Naive thymus-derived CD4-positive, alpha-beta T cell (primary cell): ENCODE data around the gene GALNT2. TPM values are rescaled to one million over a fixed set of nuclear protein-coding genes. Genes with fewer than 3 reads are reported as not detected.

Source experiments
- ATAC-seq: fragments of 150-1000 bp; cut with Tn5 transposase; 2 replicates; pipeline ENCODE4 v1.10.0; 2021; ENCODE audit warnings: mild to moderate bottlenecking, moderate library complexity
- CTCF ChIA-PET: fragments of 350-600 bp; sonication (Branson Sonifier 250); formaldehyde crosslinking; loops from one replicate; lab custom pipeline; 2021; ENCODE audit warnings: antibody characterized with exemption; lab: Charles Lee
- POLR2A ChIA-PET: fragments of 350-600 bp; sonication (Branson Sonifier 250); formaldehyde crosslinking; loops from one replicate; lab custom pipeline; 2021; ENCODE audit warnings: antibody characterized with exemption, inconsistent platforms; lab: Charles Lee
- DNase-seq, 9 donors: peaks; one replicate each; pipeline versions ENCODE4 v3.0.0 to v3.0.0-alpha.2; 2020 to 2022; ENCODE audit warnings: mixed read lengths in 1 of 9
- H3K27ac ChIP-seq: one replicate; pipeline ENCODE4 v1.7.0; 2013; ENCODE audit warnings: mild to moderate bottlenecking, low read depth, low read length, moderate library complexity
- H3K27me3 ChIP-seq, 2 donors: one replicate each; pipeline ENCODE4 v1.7.0; 2013; ENCODE audit warnings: low read length in 2 of 2, mild to moderate bottlenecking in 2 of 2, moderate library complexity in 2 of 2; ENCODE audit not compliant: control insufficient read depth in 2 of 2, insufficient read depth in 2 of 2
- H3K36me3 ChIP-seq, 3 experiments: 1 replicate in 2 of 3; 2 replicates in 1 of 3; pipeline ENCODE4 v1.7.0; 2013; ENCODE audit warnings: low read length in 3 of 3, mild to moderate bottlenecking in 3 of 3, moderate library complexity in 1 of 3; ENCODE audit not compliant: insufficient read depth in 3 of 3, control insufficient read depth in 2 of 3
- H3K4me1 ChIP-seq, 2 donors: one replicate each; pipeline ENCODE4 v1.7.0; 2013; ENCODE audit warnings: low read length in 2 of 2, mild to moderate bottlenecking in 2 of 2, moderate library complexity in 1 of 2; ENCODE audit not compliant: control insufficient read depth in 2 of 2, insufficient read depth in 2 of 2
- H3K4me3 ChIP-seq: 2 replicates; pipeline ENCODE4 v1.7.0; 2013; ENCODE audit warnings: mild to moderate bottlenecking, low read length
- H3K9me3 ChIP-seq, 3 experiments: 1 replicate in 2 of 3; 2 replicates in 1 of 3; pipeline ENCODE4 v1.7.0; 2013; ENCODE audit warnings: low read length in 3 of 3; ENCODE audit not compliant: control insufficient read depth in 2 of 3
- H3K27ac Mint-ChIP-seq, 9 donors: one replicate each; pipeline ENCODE4 v1.8.0; 2020 to 2022; ENCODE audit warnings: mixed read lengths in 9 of 9, mild to moderate bottlenecking in 8 of 9, moderate library complexity in 5 of 9, inconsistent platforms in 2 of 9
- H3K27me3 Mint-ChIP-seq, 5 donors: one replicate each; pipeline ENCODE4 v1.8.0; 2021 to 2022; ENCODE audit warnings: mixed read lengths in 5 of 5, mild to moderate bottlenecking in 1 of 5
- H3K36me3 Mint-ChIP-seq, 5 donors: one replicate each; pipeline ENCODE4 v1.8.0; 2020 to 2022; ENCODE audit warnings: mixed read lengths in 5 of 5, mild to moderate bottlenecking in 3 of 5, inconsistent platforms in 1 of 5
- H3K4me1 Mint-ChIP-seq, 7 donors: one replicate each; pipeline ENCODE4 v1.8.0; 2020 to 2022; ENCODE audit warnings: mixed read lengths in 7 of 7, mild to moderate bottlenecking in 3 of 7, inconsistent platforms in 1 of 7
- H3K4me3 Mint-ChIP-seq, 10 donors: one replicate each; pipeline ENCODE4 v1.8.0; 2020 to 2022; ENCODE audit warnings: mild to moderate bottlenecking in 10 of 10, mixed read lengths in 10 of 10, moderate library complexity in 6 of 10, inconsistent platforms in 2 of 10
- H3K9me3 Mint-ChIP-seq, 11 donors: one replicate each; pipeline ENCODE4 v1.8.0; 2020 to 2022; ENCODE audit warnings: mixed read lengths in 11 of 11, mild to moderate bottlenecking in 4 of 11, inconsistent platforms in 1 of 11, moderate library complexity in 1 of 11
- intact Hi-C, 2 donors: fragments of 100-400 bp; cut with micrococcal nuclease; formaldehyde crosslinking; loops; one replicate each; pipeline ENCODE4 v1.15.1; 2023
- polyA plus RNA-seq, 2 donors: library from polyadenylated mRNA; unstranded; fragments of 300-500 nt; fragmentation: Illumina TruSeq; gene quantifications; one replicate each; pipeline ENCODE4 v1.2.3, GENCODE V29; 2021
- total RNA-seq, 6 experiments: library from RNA in 5 of 6; stranded (reverse) in 5 of 6; gene quantifications; 1 replicate in 5 of 6; 2 replicates in 1 of 6; pipeline ENCODE4 v1.2.3 and lab custom pipeline; 2021 to 2026

The GALNT2 gene
- total and polyA plus RNA-seq, 7 experiments from 2014 or later, result 12.0 to 32.7 (median 23.3) TPM

GRCh38 chr1:230317823-230318819 lies 251.1 kb downstream of the GALNT2 start:
- H3K27ac Mint-ChIP-seq, result no peak overlapping the region
- no peak for ATAC-seq
- no peak overlapping the region for H3K4me3 ChIP-seq
- no peaks in the 10 kb centered on the region for H3K9me3 Mint-ChIP-seq
- H3K4me3 Mint-ChIP-seq, result no peak overlapping the region
- no peaks in the 10 kb centered on the region for H3K4me1 Mint-ChIP-seq
- no peaks in the 10 kb centered on the region for H3K9me3 ChIP-seq
- no peak for DNase-seq
- no peaks in the 10 kb centered on the region for H3K27me3 ChIP-seq
- POLR2A ChIA-PET, result no interaction called here
- H3K4me1 ChIP-seq, result no peaks in the 10 kb centered on the region
- no peaks in the 10 kb centered on the region for H3K36me3 ChIP-seq
- intact Hi-C loops, result loop anchor here in 1 of 2 donors (10.0 kb wide), 1 partner anchor 113 kb away; no protein-coding TSS in a partner anchor
- peaks cover 4 to 9% (median 7%) of the 10 kb centered on the region in 5 donors for H3K27me3 Mint-ChIP-seq
- no peaks in the 10 kb centered on the region for H3K36me3 Mint-ChIP-seq
- no peak overlapping the region for H3K27ac ChIP-seq
- CTCF ChIA-PET, result no interaction called here

- no peak for DNase-seq
- POLR2A ChIA-PET, result no interaction called here
- no peak overlapping the region for H3K4me3 Mint-ChIP-seq
Measured at GRCh38 chr1:230319014-230319747, 252.1 kb downstream of the GALNT2 start.

GRCh38 chr1:230320804-230321203 lies 253.8 kb downstream of the GALNT2 start:
- peaks cover 0 to 8% (median 4%) of the 10 kb centered on the region in 5 donors for H3K27me3 Mint-ChIP-seq
- no peak overlapping the region for H3K4me3 Mint-ChIP-seq
- no peaks in the 10 kb centered on the region for H3K27me3 ChIP-seq
- no peaks in the 10 kb centered on the region for H3K9me3 Mint-ChIP-seq
- H3K4me3 ChIP-seq, result no peak overlapping the region
- no peaks in the 10 kb centered on the region for H3K36me3 Mint-ChIP-seq
- CTCF ChIA-PET, result no interaction called here
- POLR2A ChIA-PET, result no interaction called here
- H3K36me3 ChIP-seq, result no peaks in the 10 kb centered on the region
- ATAC-seq, result no peak
- no peak for DNase-seq
- no peak overlapping the region for H3K27ac ChIP-seq
- H3K9me3 ChIP-seq, result no peaks in the 10 kb centered on the region
- intact Hi-C loops, result no loop called here
- no peak overlapping the region for H3K27ac Mint-ChIP-seq
- H3K4me1 ChIP-seq, result no peaks in the 10 kb centered on the region
- no peaks in the 10 kb centered on the region for H3K4me1 Mint-ChIP-seq

More at GRCh38 chr1:230319014-230319747, 252.1 kb downstream of the GALNT2 start:
- Histone ChIP-seq H3K36me3 (no peaks in the 10 kb centered on the region), H3K4me3 (no peak overlapping the region), H3K9me3 (no peaks in the 10 kb centered on the region), H3K27me3 (no peaks in the 10 kb centered on the region), H3K27ac (no peak overlapping the region), H3K4me1 (no peaks in the 10 kb centered on the region)
- Mint-ChIP-seq H3K27ac (no peak overlapping the region), H3K27me3 (peaks cover 3 to 8% (median 5%) of the 10 kb centered on the region in 5 donors), H3K36me3 (no peaks in the 10 kb centered on the region), H3K4me1 (no peaks in the 10 kb centered on the region), H3K9me3 (no peaks in the 10 kb centered on the region)
- CTCF ChIA-PET, result no interaction called here
- no peak for ATAC-seq
- intact Hi-C loops, result loop anchor here in 1 of 2 donors (10.0 kb wide), 1 partner anchor 114 kb away; no protein-coding TSS in a partner anchor

- no peak overlapping the region for H3K4me3 Mint-ChIP-seq
- peaks cover 0 to 8% (median 4%) of the 10 kb centered on the region in 5 donors for H3K27me3 Mint-ChIP-seq
- H3K27ac Mint-ChIP-seq, result no peak overlapping the region
- POLR2A ChIA-PET, result no interaction called here
- Histone ChIP-seq H3K9me3 (no peaks in the 10 kb centered on the region), H3K36me3 (no peaks in the 10 kb centered on the region), H3K27ac (no peak overlapping the region), H3K27me3 (no peaks in the 10 kb centered on the region), H3K4me3 (no peak overlapping the region), H3K4me1 (no peaks in the 10 kb centered on the region)
- no peaks in the 10 kb centered on the region for H3K9me3 Mint-ChIP-seq
- H3K36me3 Mint-ChIP-seq, result no peaks in the 10 kb centered on the region
- ATAC-seq, result no peak
- H3K4me1 Mint-ChIP-seq, result no peaks in the 10 kb centered on the region
- CTCF ChIA-PET, result no interaction called here
- intact Hi-C loops, result no loop called here
- no peak for DNase-seq
Measured at GRCh38 chr1:230321341-230321740, 254.3 kb downstream of the GALNT2 start.

- DNase-seq, result no peak
- CTCF ChIA-PET, result no interaction called here
- H3K36me3 ChIP-seq, result no peaks in the 10 kb centered on the region
- H3K27ac ChIP-seq, result no peak overlapping the region
- Mint-ChIP-seq H3K36me3 (no peaks in the 10 kb centered on the region), H3K4me3 (no peak overlapping the region), H3K27ac (no peak overlapping the region), H3K9me3 (no peaks in the 10 kb centered on the region), H3K4me1 (no peaks in the 10 kb centered on the region), H3K27me3 (peaks cover 0 to 8% (median 4%) of the 10 kb centered on the region in 5 donors)
- POLR2A ChIA-PET, result no interaction called here
- H3K4me3 ChIP-seq, result no peak overlapping the region
- H3K9me3 ChIP-seq, result no peaks in the 10 kb centered on the region
- no peaks in the 10 kb centered on the region for H3K27me3 ChIP-seq
- ATAC-seq, result no peak
- no peaks in the 10 kb centered on the region for H3K4me1 ChIP-seq
- intact Hi-C loops, result no loop called here
Measured at GRCh38 chr1:230321741-230322420, 254.8 kb downstream of the GALNT2 start.

- Histone ChIP-seq H3K4me3 (no peak overlapping the region), H3K9me3 (no peaks in the 10 kb centered on the region), H3K36me3 (no peaks in the 10 kb centered on the region), H3K27me3 (no peaks in the 10 kb centered on the region), H3K27ac (no peak overlapping the region), H3K4me1 (no peaks in the 10 kb centered on the region)
- ATAC-seq, result no peak
- CTCF ChIA-PET, result no interaction called here
- Mint-ChIP-seq H3K9me3 (no peaks in the 10 kb centered on the region), H3K27ac (no peak overlapping the region), H3K4me1 (no peaks in the 10 kb centered on the region), H3K36me3 (no peaks in the 10 kb centered on the region), H3K27me3 (peaks cover 0 to 8% (median 4%) of the 10 kb centered on the region in 5 donors), H3K4me3 (no peak overlapping the region)
- intact Hi-C loops, result no loop called here
- POLR2A ChIA-PET, result no interaction called here
- no peak for DNase-seq
Measured at GRCh38 chr1:230322421-230322756, 255.4 kb downstream of the GALNT2 start.
